HG02840 (cell line): ENCODE data around the gene ACTN4.
"Not testable (repeated sequence)": the region's sequence is repeated elsewhere in the genome, so short reads cannot be mapped to it uniquely, and the experiment has no call there.

Experiments
- ATAC-seq: cut with Tn5 transposase; IDR thresholded peaks from one replicate; pipeline ENCODE4 v1.9.1; 2021; ENCODE audit warnings: mild to moderate bottlenecking, moderate library complexity, moderate number of reproducible peaks; ENCODE audit not compliant: unreplicated experiment, low FRiP score

Gene ACTN4

DNA sequence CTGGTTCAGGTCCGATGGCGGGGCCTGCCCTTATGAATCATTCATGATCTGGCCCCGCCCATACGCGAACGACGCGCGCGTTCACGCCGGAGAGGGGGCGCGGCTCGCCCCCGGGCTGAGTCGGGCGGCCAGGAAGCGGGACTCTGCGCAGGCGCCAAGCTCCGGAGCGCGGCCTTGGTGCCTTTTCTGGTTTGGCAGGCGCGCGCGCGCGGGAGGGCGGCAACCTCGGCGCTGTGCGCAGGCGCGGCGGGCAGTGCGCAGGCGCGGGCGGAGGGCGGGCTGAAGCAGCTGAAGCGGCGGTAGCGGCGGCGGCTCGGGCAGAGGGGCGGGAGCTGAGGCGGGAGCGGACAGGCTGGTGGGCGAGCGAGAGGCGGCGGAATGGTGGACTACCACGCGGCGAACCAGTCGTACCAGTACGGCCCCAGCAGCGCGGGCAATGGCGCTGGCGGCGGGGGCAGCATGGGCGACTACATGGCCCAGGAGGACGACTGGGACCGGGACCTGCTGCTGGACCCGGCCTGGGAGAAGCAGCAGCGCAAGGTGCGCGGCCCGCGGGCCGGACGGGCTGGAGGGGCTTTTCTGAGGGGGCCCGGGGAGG lies at the start of gene ACTN4:
Gene ACTN4, plus strand, starts transcription at position 282 of the 598 bp plus-strand sequence. Its CDS starts 97 bp downstream, at position 379.
- ATAC-seq = peak; percentile 93

DNA sequence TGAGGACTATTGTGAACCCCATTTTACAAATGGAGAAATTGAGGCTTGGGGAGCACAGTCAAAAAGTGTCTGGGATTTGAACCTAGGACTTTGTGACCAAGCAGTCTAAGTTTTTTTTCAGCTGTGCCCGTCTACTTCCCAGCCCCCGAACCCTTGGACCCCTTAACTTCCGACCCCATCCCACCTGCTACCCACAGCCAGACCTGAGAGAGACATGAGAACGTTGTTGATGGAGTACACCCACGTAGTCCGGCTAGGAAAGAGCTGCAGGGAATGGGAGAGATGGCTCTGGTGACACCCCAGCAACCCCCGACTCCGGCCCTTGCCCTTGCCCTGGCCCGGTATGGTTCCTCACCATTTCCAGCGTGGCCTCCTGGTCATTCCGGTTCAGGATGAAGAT lies 47.7 kb upstream of the ACTN4 start:
- ATAC-seq = no peak

DNA sequence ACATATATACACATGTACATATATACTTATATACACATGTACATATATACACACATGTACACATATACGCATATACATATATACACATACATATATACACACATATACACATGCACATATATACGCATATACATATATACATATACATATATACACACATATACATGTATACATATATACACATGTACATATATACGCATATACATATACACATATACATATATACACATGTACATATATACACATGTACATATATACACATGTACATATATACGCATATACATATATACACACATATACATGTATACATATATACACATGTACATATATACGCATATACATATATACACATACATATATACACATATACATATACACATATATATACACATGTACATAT lies 44.6 kb upstream of the ACTN4 start:
- ATAC-seq = not testable (repeated sequence)

DNA sequence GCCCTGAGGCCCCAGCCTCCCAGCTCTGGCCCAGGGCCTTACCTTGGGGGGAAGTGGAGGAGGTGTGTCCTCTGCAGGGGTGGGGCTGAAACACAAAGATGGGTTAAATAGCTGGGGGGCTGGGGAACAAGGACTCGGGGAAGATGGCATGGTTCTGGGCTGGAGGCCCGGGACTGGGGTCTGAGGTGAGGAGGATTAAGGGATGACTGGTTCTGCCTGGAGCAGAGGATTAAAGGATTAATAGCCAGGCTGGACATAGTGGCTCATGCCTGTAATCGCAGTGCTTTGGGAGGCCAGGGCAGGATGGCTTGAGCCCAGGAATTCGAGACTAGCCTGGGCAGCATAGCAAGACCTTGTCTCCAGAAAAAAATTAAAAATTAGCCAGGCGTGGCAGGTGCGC lies 41.3 kb upstream of the ACTN4 start:
- ATAC-seq = no peak

DNA sequence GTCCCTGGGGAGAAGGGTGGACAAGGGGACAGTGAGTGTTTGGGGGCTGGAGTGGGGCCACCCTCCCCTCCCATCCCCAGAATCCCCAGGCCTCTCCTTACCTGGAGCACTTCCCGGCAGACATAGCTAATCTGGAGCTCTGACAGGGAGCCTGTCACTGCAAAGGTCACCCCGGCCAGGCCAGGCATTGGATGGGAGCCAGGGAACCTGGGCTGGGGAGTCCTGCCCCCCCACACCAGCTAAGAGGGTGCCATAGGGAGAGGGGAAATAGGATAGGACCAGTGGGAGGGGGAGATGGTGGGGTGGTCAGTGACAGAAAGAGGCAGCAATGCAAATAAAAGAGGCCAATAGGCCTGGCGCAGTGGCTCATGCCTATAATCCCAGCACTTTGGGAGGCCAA lies 33.2 kb upstream of the ACTN4 start:
- ATAC-seq = no peak

DNA sequence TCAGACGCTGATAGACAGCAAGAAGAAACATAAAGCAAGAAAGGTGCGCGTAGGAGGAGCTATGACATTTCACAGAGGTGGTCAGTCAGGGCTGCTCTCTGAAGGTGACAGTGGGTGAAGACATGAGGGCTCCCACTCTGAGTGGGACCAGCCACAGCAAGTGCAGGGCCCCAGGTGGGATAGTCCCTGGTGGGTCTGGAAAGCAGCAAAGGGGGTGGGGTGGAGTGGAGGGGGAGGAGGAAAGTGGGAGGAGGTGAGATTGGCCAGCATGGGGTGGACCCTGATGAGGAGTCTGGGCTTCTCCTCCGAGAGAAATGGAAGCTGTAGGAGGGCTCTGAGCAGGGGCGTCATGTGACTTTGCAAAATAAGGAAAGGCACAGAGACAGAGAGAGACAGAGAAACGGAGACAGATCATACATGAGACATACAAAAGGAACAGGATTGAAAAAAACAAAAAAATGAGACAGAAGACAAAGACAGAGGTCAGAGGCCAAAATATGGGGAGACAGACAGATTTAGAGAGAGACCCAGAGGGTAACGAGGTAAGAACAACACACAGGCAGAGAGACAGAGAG lies 32.4 kb upstream of the ACTN4 start:
- no peak for ATAC-seq

DNA sequence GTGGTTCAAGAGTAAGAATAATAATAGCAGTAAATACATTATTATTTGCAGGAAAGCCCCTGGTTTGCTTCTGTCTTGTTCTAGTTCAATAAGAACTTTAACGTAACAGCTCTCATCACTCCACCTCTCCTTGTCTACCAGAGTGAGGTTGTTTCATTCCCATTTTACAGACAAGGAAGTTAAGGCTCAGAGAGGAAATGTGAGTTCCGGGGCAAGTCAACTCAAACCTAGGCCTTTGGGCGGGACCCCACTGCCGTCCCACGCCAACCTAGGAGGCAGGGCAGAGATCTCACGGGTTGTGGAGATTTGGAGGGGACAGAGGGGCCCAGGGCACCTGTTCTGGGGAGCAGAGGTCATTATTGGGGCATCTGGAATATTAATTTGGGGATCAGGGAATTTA lies 31.2 kb upstream of the ACTN4 start:
- no peak for ATAC-seq

DNA sequence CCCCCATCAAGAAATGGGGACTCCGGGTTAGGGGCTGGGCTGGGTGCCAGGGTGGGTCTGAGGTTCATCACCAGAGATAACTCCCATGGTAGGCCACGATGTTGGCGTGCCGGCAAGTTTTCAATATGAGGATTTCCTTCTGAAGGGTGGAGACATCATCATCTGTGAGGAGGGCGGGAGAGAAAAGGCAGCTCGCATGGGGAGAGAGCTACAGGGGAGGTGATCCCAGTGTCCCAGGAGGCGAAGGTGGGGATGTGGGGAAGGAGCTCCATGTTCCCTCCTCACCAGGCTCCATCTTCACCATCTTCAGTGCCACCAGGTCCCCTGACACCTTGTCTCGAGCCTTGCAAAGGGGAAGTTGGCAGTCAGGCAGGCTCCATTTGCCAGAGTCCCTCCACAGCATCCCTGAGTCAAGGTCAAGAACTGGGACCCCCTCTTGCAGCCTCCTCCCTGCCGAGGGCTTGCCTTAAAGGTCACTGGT lies 30.1 kb upstream of the ACTN4 start:
- ATAC-seq = no peak

DNA sequence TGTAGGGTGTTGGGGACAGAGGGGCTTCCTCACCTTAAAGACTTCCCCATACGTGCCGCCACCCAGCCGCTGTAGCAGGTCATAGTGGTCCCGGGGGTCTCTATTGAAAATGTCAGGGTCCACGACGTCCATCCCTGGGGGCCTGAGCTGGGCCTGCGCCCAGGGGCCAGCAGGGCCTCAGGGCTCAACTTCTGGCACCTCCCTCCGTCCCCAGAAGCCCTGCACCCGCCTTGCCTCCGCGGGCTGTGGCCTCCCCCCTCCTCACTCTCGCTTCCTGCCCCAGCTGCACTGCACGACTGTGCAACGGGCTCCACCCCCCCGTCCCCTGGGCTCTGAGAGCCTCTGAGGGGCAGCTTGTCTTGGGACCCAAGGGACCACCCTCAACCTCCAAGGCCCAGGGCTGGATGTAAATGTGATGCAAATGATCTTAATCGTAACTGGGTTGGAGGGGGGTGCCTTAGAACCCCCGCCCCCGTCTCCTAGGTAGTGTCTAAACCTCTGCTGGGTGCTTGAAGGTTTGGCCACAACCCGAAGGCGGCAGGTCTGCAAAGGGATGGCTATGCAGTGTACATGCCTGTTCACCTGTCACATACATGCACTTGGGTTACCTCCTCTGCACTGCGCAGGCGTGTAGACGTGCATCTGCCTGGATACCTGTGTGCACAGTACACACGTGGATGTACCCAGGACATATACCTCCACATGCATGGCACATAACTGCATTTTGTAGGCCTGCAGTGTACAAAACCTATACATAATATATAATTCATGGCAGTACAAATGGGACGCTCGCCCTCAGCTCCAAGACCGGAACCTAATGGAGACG lies 29.5 kb upstream of the ACTN4 start, which contains the start of gene MAP4K1:
Gene MAP4K1, minus strand, starts transcription at position 190 of the 826 bp plus-strand sequence. Its CDS starts 58 bp downstream, at position 132.
- ATAC-seq = peak; percentile 49

DNA sequence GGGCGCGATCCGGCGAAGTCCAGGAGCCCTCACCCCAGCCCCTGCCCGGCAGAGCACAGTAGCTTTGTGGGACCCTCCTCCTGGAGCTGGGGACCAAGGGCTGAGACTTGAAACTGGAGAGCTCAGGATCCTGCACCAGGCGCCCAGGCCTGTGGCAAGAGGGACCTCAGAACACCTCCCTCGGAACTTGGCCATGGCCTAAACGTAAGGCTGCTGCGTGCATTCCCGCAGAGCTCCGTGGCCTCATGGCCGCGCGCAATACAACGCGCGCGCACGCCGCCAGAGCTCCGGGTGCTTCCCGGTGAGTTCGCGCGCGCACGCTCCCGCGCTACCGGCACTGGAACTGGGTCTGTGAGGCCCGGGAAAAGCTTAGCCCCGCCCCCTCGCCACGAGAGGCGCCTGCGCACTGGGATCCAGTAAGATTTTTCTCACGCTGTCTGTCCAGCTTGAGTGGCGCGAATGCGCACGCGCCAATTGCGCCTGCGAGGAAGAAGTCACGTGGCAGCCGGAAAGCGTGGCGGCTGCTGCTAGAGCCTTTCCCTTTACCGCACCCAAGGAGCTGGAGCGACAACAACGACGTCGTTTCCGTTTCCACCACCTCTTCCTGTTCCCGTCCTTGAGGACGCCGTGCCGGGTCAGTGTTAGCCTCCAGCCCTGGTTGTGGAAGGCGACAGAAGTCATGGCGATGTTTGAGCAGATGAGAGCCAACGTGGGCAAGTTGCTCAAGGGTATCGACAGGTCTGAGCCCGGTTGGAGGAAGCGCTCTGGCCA lies 28.7 kb upstream of the ACTN4 start, which contains the start of gene EIF3K:
Gene EIF3K, plus strand, starts transcription at position 599 of the 771 bp plus-strand sequence. Its CDS starts 81 bp downstream, at position 680.
- peak; percentile 78 for ATAC-seq

DNA sequence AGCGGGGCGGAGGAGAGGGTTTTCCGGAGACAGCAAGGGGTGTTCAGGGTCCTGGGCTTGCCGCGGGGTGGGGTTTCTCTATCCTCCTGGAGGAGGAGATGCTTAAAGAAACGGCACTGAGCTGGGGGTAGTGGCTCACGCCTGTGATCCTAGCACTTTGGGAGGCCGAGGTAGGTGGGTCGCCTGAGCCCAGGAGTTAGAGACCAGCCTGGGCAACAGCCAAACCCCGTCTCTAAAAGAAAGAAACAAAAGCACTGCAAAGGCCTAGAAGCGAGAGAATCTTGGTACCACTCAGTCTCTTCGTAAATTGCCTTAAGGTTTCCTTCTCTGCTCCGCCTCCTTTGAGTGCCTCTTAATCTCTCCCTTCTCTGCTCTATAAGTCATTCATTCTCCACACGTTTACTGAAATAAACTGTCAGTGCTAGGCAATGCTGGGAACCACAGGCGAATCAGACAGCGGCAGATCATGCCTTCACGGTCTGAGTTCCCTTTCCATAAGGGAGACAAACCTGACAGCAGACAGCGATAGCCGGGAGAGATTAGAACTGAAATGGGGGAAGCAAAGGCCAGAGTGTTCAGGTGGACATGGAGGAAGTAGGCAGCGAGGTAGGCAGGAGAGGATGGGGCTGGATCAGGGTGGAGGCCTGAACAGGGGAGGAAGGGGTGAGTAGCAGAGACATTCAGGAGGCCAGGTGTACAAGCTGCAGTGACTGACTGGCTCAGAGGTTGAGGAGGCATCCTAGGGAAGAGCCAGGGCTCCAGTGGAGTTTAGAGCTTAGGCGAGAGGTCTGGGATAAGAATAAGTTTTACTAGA lies 27.9 kb upstream of the ACTN4 start:
- ATAC-seq = no peak

DNA sequence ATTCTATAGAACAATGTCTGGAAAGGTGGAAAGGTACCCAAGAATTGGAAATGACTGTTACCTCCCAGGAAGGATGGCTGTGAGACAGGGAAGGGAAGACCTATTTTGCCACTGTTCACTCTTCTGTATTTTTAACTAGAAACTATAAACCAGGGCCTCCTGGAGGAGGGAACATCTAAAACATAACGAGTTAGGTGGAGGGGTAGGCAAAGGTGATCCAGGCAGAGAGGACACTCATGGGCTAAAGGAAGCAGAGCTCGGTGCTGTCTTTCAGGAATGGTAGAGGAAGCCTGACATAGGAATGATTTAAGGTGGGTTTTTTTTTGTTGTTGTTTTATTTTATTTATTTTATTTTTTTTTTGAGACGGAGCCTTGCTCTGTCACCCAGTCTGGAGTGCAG lies 22.6 kb upstream of the ACTN4 start:
- ATAC-seq = no peak

DNA sequence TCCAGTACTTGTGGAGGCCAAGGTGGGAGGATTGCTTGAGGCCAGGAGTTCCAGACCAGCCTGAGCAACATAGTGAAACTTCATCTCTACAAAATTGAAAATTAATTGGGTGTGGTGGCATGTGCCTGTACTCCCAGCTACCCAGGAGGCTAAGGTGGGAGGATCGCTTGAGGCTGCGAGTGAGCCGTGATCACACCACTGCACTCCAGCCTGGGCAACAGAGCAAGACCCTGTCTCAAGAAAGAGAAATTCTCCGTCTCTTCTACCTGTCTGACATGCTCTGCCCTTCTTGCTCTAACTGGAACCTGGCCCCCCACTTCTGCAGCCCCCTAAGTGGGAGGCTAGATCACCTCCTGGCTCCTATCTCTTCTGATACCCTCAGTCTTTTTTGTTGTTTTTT lies 21.0 kb upstream of the ACTN4 start:
- ATAC-seq = no peak

DNA sequence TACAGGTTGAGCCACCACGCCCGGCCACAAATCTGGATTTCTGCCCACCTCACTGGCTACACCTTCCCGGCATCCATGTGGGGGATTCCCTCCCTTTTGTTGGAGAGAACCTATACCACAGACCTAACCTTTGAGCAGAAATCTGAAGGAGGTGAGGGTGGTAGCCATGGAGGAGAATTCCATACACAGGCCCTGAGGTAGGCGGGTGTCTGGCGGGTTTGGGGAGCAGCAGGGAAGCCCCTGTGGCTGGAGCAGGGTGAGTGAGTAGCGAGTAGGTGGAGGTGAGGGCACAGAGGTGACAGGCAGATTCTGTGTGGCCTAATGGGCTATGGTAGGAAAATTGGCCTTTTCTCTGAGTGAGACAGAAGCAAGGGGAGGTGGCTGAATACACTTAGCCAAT lies 17.9 kb upstream of the ACTN4 start:
- ATAC-seq = no peak

DNA sequence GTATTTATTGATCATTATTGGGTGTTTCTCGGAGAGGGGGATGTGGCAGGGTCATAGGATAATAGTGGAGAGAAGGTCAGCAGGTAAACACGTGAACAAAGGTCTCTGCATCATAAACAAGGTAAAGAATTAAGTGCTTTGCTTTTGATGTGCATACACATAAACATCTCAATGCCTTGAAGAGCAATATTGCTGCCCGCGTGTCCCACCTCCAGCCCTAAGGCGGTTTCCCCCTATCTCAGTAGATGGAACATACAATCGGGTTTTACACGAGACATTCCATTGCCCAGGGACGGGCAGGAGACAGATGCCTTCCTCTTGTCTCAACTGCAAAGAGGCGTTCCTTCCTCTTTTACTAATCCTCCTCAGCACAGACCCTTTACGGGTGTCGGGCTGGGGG lies 16.1 kb upstream of the ACTN4 start:
- not testable (repeated sequence) for ATAC-seq

DNA sequence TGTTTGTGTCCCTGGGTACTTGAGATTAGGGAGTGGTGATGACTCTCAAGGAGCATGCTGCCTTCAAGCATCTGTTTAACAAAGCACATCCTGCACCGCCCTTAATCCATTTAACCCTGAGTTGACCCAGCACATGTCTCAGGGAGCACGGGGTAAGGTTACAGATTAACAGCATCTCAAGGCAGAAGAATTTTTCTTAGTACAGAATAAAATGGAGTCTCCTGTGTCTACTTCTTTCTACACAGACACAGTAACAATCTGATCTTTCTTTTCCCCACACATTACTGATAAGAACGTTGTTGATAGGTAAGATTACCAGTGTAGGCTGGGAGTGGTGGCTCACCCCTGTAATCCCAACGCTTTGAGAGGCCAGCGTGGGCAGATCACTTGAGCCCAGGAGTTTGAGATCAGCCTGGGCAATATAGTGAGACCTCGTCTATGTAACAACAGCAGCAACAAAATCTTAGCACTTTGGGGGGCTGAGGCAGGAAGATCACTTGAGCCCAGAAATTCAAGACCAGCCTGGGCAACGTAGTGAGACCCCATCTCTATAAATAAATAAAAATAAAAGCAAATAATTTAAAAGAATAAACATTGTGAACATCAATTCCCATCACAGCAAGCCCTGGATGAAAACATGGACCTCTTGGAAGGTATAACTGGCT lies 15.5 kb upstream of the ACTN4 start:
- ATAC-seq = not testable (repeated sequence)

DNA sequence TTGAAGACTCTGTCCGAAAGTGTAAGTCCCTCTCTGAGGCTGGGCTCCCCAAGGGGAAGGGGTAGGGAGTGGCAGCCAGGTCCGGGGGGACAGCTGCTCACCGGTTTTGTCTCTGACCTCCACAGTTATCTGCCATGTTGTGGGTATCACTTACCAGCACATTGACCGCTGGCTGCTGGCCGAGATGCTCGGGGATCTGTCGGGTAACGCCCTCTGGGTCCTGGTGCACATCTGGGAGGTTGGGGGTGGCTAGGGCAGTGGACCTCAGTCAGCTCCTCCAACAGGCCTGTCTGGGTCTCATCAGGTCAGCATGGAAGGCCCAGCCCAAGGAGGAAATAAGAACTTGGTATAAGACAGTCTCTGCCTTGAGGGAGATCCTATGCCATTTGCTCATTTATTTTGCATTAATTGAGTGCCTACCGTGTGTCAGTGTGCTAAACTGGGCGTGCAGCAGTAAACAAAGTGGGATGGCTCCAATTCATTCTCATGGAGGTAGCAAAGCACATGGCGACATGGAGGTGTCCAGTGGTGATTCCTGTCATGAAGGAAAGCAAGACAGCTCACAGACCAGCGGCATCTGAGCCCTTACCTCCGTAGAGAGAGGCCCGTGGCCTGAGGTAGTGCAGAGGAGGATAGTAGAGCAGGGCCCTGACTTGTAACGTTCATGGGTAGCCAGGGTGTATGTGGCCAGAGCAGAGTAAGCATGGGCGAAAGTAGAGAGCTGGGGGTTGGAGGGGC lies 14.8 kb upstream of the ACTN4 start:
- ATAC-seq = no peak

DNA sequence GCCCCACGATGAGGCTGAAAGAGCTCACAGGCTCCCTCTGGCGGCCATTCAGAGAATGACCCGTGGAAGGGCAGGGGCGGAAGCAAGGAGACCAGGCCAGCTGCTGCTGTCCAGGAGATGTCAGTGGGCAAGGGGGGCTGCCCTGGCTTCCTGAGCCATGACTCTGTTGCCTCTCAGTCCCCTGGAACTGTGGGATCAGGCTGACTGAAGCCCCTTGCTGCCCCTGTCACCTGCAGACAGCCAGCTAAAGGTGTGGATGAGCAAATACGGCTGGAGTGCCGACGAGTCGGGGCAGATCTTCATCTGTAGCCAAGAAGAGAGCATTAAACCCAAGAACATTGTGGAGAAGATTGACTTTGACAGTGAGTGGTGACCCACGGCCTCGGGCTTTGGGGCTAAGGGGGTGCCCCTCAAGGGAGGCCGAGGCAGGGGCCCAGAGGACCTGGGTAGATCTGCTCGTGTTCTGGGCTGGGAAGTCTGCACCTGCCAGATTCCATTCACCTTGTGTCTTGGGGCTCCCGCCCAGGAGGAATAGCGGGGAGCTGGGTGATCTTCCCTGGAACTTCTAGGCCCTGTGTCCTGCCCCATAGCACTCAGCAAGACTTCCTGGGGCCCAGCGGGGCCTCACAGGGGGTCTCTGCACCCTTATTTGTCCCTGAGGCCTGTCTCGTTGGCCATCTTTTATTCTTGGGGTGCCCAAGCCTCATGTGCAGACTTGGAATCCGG lies 12.5 kb upstream of the ACTN4 start:
- ATAC-seq = no peak
